MM.1S (cell line): ENCODE measurements around the gene PLIN3.

ENCODE experiments used
- EZH2phosphoT487 ChIP-seq: fragments of 300-600 bp; sonication (generic); IDR thresholded peaks from 2 replicates; pipeline ENCODE4 v1.6.1; 2018; ENCODE audit warnings: antibody characterized with exemption, low read length
- TF ChIP-seq, protein P1 (sequence below): fragments of 300-600 bp; sonication (generic); IDR thresholded peaks from 2 replicates; pipeline ENCODE4 v1.5.1; 2016; ENCODE audit warnings: antibody characterized with exemption, low read length, mixed read lengths

GRCh38 chr19:4891066-4891465 lies 23.6 kb upstream of the PLIN3 start:
- TF ChIP-seq, protein P1, sequence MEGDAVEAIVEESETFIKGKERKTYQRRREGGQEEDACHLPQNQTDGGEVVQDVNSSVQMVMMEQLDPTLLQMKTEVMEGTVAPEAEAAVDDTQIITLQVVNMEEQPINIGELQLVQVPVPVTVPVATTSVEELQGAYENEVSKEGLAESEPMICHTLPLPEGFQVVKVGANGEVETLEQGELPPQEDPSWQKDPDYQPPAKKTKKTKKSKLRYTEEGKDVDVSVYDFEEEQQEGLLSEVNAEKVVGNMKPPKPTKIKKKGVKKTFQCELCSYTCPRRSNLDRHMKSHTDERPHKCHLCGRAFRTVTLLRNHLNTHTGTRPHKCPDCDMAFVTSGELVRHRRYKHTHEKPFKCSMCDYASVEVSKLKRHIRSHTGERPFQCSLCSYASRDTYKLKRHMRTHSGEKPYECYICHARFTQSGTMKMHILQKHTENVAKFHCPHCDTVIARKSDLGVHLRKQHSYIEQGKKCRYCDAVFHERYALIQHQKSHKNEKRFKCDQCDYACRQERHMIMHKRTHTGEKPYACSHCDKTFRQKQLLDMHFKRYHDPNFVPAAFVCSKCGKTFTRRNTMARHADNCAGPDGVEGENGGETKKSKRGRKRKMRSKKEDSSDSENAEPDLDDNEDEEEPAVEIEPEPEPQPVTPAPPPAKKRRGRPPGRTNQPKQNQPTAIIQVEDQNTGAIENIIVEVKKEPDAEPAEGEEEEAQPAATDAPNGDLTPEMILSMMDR, result no peak
- TF ChIP-seq EZH2phosphoT487, result no peak
